GM23338 (cell line): ENCODE results near the gene SMC5. TPM values are rescaled to one million over a fixed set of nuclear protein-coding genes. Genes with fewer than 3 reads are reported as not detected.

Experiments used
- polyA plus RNA-seq: library from polyadenylated mRNA; unstranded; fragments of >200 nt; fragmentation: Nextera tagmentation; extraction: Ambion mirVana; gene quantifications from 2 replicates; pipeline ENCODE4 v1.2.1, GENCODE V29; 2016
- small RNA-seq: library from RNA; depleted of rRNA; stranded (forward); fragments of <200 nt; gene quantifications from one replicate; pipeline ENCODE3, GENCODE V24; 2014; ENCODE audit warnings: low replicate concordance
- total RNA-seq: library from RNA; depleted of rRNA; stranded (reverse); fragments of >200 nt; shearing (Covaris generic); gene quantifications from 2 replicates; pipeline ENCODE4 v1.2.3, GENCODE V29; 2014; rRNA removed

The SMC5 gene
- total and polyA plus RNA-seq, 2 experiments from 2014 or later, result 27.9 to 29.0 TPM

Small RNAs within 50 kb of the gene (small RNA-seq; reads per million reads assigned to genes)
- not detected for gene RF00019

Other genes with a start within 250 kb of the SMC5 start
- gene MAMDC2, start 215.1 kb upstream of the SMC5 start, total RNA-seq, result 13.7 and 19.6 TPM in 2 replicates
- gene MAMDC2, start 215.1 kb upstream of the SMC5 start, polyA plus RNA-seq, result 6.9 and 7.7 TPM in 2 replicates
- gene KLF9, start 155.7 kb downstream of the SMC5 start, total RNA-seq, result 0.82 and 1.5 TPM in 2 replicates
- 0.45 and 0.58 TPM in 2 replicates for gene KLF9, start 155.7 kb downstream of the SMC5 start, polyA plus RNA-seq